NCI-H146 treated with DMSO at 0.1 percent for 48 hours (cell line): Measurements from ENCODE around the gene CST9L.
"Not testable (repeated sequence)": the region's sequence is repeated elsewhere in the genome, so short reads cannot be mapped to it uniquely, and the experiment has no call there.

Experiments
- DNase-seq: peaks from one replicate; lab custom pipeline; 2025; ENCODE audit not compliant: unreplicated experiment; lab: John Stamatoyannopoulos, UW

Gene CST9L

GRCh38 chr20:23586735-23587525 is 18.6 kb upstream of the CST9L start:
- no peak for DNase-seq

- no peak for DNase-seq
These were observed 17.8 kb upstream of the CST9L start for GRCh38 chr20:23585808-23586734.

GRCh38 chr20:23585449-23585807 is 17.1 kb upstream of the CST9L start:
- DNase-seq = no peak

GRCh38 chr20:23584434-23585199 is 16.3 kb upstream of the CST9L start:
- DNase-seq = no peak

- DNase-seq = no peak
These were observed 15.2 kb upstream of the CST9L start for GRCh38 chr20:23583526-23583925.

GRCh38 chr20:23582293-23582692 is 14.0 kb upstream of the CST9L start:
- DNase-seq = no peak

- not testable (repeated sequence) for DNase-seq
These were observed 13.5 kb upstream of the CST9L start for GRCh38 chr20:23581833-23582232.

- no peak for DNase-seq
These were observed 6.7 kb upstream of the CST9L start for GRCh38 chr20:23574977-23575376.

- no peak for DNase-seq
These were observed 2.0 kb upstream of the CST9L start for GRCh38 chr20:23570178-23570760.

GRCh38 chr20:23569570-23569969 is 1.3 kb upstream of the CST9L start:
- DNase-seq = no peak

GRCh38 chr20:23568971-23569330 is 667 bp upstream of the CST9L start:
- DNase-seq = no peak

- no peak for DNase-seq
These were observed 1.9 kb downstream of the CST9L start for GRCh38 chr20:23566199-23566932.

GRCh38 chr20:23565503-23566045 is 2.7 kb downstream of the CST9L start:
- no peak for DNase-seq

GRCh38 chr20:23564927-23565326 is 3.4 kb downstream of the CST9L start:
- no peak for DNase-seq

GRCh38 chr20:23562721-23563342 is 5.5 kb downstream of the CST9L start:
- DNase-seq = no peak

- no peak for DNase-seq
These were observed 13.9 kb downstream of the CST9L start for GRCh38 chr20:23554401-23554800.

GRCh38 chr20:23551786-23552185 is 16.5 kb downstream of the CST9L start:
- DNase-seq = no peak

GRCh38 chr20:23551383-23551782 is 16.9 kb downstream of the CST9L start:
- DNase-seq = no peak

- DNase-seq = no peak
These were observed 18.1 kb downstream of the CST9L start for GRCh38 chr20:23550227-23550626.

- no peak for DNase-seq
These were observed 19.9 kb downstream of the CST9L start for GRCh38 chr20:23548408-23548807.
